ENCODE measurements around the gene FAM81A.
"Not testable (repeated sequence)": the region's sequence is repeated elsewhere in the genome, so short reads cannot be mapped to it uniquely, and the experiment has no call there.

FAM81A gene

DNA sequence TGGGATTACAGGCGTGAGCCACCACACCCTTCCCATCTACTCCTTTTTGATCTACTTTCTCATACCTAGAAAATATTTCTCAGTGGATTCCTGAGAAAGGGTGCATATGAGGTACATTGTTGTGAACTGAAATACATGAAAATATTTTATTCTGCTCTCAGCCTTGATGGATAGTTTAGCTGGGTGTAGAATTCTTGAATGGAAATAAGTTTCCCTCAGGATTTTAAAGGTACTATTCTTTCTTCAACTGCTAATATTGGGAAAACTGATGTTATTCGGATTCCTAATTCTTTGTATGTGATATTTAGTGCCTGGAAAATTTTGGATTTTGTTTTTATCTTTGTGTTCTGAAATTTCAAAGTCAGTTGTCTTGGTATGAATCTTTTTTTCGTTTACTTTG, 9.1 kb upstream of the FAM81A start:
- not testable (repeated sequence) for DNase-seq

GRCh38 chr15:59432389-59432788, 5.6 kb upstream of the FAM81A start:
- DNase-seq, result no peak

DNA sequence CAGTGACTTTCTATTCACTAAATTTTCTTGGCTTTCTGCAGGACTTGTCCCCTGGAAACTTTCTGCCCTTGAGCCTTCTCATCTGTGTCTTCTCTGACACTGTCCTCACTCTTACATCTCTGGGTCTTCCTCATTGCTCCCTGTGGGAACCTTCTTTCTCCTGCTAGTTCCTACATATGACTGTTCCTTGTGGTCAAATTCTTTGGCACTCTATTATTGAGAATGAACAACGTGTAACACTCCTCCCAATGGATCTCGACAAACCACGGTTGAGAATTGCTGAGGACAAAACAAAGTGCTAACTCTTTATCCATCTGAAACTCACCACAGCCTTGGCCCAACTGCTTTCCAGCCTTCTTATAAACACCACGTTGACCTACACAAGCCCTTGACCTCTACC, 3.5 kb upstream of the FAM81A start:
- no peak for DNase-seq

DNA sequence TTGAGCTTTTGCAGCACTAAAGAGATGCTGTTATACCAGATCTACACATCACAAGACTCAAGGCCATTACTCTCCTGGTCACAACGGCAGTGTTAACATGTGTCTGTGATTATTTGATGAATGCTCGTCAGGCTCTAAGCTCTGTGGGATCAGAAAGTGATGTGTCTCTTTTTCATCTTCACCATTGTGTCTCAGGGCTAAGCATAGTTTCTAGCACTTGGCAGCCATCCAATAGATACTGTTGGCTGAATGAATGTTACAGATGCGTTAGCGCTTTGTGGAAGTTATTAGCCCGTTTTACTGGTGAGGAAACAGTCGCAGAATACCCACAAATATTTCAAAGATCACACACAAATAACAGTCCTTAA, 1.2 kb upstream of the FAM81A start:
- peak; percentile 38 for DNase-seq

- no peak for DNase-seq
Observed at GRCh38 chr15:59437142-59437816, 707 bp upstream of the FAM81A start.

- peak; percentile 52 for DNase-seq
Observed at GRCh38 chr15:59438625-59439290, 772 bp downstream of the FAM81A start.

GRCh38 chr15:59439576-59439975, 1.6 kb downstream of the FAM81A start:
- DNase-seq, result no peak

DNA sequence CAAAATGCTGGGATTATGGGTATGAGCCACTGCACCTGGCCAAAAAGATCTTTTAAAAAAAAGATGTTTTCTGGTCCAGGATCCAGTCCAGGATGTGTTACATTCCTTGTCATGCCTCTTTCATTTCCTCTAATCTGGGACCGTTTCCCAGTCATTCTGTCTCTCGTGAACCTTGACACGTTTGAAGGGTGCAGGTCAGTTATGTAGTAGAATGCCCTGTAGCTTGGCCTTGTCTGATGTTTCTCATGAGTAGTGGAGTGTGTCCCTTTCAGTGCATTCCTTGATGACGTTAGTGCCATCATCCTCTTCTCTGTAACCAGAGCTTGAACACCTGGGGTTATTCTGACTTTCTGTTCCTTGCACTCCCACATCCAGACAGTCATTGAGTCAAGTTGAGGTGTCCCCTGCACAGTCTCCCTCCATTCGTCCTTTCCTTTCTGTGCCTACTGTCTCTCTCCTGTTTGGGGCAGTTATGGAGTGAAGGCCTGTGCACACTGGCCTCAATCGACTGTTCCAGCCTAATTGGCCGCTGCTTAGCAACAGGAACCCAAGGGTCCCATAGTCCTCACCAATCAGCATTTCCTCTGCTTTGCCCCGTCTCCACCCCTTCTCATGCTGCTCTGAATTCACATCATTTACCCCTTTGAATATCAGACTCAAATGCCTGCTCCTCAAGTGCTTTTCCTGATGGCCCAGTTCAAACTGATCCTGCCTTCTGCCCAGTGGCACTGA, 5.5 kb downstream of the FAM81A start:
- DNase-seq, result no peak

DNA sequence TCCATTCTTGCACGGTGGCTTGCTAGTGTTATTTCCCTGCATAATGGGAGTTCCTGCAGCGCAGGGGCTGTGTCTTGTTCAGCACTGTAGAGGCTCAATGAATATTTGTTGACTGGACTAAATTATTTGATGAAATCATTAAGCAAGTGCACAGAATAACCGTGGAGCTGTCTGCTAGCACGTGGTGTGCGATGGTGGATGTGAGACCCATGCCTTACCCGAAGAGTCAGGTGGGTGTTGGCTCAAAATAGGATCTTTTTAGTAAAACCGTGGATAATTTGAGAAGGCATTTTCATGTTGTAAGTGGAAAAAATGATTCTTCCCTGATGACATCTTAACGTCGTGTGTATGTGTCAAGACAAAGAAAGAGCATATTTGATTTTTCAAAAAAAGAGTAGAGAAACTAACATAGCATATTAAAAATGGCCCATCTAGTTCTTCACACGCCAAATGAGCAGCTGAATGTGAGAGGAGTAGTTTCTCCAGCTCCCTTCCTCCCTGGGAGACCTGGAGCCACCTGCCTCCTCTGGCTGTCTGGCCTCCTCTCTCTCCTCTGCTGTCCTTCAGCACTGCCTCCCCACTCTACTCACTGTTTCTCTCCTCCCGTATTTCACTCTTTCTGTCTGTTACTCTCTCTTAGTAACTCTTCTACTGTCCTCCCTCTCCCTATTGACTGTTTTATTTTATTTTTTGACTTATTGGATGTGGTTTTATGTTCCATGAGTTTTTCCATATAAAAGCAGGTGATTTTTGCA, 6.3 kb downstream of the FAM81A start:
- no peak for DNase-seq

DNA sequence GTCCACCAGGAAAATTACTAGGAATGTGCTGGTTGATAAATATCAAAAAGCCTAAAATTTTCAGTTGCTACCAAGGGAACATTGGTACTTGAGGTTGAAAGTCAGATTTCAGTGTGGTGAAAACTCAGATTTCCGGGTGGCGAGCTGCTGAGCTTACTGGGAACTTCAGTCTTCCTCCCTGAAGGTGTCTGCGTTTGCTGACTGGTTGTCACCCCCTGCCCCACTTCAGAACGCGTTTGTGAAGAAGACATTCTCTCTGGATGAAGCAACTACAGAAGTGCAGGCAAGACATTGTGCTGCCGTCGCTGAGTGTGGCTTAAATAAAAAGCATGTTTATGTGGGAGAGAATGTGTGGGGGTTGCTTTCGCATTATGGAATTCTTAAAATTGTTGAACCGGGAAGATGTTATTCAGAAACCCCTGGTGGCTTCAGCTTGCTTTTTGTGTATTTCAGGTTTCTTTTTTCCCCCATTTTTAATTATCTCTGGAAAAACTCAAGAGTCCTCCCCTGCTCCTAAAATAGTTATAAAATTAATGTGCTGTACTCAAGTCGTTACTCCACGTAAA, 7.1 kb downstream of the FAM81A start:
- DNase-seq, result no peak

DNA sequence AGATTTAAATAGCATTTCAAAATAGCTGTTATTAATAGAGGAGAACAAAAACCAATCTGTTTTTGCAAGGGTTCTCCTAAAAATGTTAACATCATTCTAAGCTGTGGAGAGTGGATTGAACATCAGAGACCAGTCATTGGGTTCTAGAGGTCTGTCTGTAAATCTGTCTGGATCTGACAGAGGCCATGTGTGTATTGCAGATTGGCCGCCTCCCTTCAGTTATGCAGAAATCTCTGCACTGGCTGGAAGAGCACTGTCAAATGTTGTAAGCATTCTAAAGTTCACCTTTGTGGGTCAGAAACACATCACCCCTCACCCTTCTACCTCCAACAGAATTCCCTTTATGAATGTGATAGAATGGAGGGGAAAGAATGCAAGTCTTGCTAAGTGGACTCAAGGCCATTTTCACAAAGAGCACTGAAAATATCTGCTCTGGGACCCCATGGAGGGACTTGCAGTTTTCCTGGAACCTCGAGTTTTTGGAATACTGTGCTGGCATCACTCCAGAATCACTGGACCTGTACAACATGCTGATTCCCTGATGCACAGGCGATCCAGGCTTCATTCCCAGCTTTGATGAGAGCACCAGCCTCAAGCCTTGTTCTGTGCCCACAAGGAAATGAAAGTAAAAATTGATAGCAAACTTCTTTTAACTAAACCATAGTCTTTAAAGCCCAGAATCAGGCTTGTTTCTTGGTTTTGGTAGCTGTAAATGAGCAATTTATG, 8.4 kb downstream of the FAM81A start:
- DNase-seq, result no peak

DNA sequence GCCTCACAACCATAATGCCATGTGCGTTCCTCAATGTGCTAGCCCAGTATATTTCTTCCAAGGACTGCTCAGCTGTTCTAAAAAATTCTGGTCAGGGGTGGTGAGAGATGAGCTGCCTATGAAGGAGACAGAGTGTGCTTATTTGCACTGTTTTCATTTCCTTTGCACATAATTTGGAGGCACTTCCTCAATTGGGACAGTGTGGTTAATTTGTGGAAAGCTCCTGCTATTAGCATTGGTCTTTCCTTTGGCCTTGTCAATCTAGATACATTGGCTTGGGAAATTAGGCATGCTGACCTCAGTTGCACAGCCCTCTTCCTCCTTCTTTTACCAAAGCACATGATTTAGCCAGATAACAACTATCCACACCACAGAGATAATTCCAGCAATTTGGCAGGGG, 9.4 kb downstream of the FAM81A start:
- DNase-seq, result no peak

- DNase-seq, result no peak
Observed at GRCh38 chr15:59448871-59449270, 10.9 kb downstream of the FAM81A start.

DNA sequence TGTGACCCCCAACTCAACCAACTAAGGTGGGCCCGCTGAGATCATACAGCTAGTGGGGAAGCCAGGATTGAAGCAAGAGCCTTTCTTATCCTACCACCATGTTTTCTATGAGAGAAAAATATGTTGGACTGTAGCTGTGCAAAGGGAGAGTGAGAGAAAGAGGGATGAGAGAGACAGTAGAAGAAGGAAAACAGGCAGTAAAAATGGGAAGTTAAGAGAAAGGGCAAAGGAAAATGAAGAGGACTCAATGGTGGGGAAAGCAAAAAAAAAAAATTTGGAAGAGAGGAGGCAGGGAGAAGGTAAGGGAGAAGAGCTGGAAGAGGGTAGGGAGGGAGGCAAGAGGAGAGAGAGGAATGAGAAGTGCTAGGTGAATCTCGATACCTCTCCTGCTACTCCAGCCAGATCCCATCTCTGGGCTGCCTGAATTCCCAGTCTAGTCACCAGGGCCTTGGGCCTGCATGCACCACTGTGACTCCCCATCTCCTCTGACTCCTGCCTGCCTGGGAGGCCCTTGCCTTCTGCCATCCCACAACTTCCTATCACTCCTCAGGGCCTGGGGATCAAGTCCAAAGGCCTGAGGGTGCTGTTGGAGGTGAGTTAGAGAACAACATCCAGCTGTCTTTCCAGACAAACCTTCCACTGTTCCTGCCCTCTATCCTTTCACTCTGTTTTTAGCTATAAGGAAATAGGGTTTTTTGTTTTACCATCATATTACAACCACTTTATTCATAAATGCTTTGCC, 15.7 kb downstream of the FAM81A start:
- no peak for DNase-seq

DNA sequence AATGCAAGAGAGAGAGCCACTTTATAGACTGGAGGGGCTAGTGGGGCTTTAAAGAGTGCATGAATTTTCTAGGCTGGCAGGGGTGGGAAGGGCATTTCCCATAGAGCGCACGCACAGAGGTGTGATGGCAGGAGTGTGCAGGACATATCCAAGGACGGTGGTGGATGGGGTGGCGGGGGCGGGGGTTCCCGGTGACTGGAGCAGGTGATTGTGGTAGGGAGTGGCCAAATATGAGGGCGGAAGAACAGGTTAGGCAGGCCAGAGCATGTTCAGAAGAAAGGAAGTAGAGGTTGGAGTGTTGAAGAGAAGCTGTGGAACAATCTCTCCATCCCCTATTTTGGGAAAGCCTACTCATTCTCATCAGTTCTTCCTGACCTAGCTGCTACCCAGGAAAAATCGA, 18.1 kb downstream of the FAM81A start:
- no peak for DNase-seq

DNA sequence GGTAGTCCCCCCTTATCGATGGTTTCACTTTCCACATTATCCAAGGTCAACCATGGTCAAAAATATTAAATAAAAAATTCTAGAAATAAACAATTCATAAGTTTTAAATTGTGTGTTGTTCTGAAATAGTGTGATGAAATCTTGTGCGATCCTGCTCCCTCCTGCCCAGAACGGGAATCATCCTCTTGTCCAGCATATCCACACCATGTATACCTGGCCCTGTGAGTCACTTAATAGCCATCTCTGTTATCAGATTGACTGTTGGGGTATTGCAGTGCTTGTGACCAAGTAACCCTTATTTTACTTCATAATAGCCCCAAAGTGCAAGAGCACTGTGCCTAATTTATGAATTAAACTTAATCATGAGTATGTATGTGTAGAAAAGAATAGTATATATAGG, 19.1 kb downstream of the FAM81A start:
- DNase-seq, result no peak

GRCh38 chr15:59461521-59461920, 23.5 kb downstream of the FAM81A start:
- no peak for DNase-seq

DNA sequence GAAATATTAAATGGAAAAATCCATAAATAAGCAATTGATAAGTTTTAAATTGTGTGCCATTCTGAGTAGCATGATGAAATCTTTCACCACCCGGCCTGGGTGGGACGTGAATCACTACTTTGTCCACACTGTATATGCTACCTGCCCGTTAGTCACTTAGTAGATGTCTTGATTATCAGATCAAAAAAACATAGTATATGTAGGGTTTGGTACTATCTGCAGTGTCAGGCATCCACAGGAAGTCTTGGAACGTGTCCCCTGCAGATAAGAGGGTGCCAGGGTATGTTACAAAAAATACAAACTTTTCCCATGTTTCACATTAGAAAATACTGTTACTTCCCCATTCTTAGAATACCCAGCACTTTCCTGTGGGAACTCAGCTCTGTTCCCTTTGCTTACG, 35.2 kb downstream of the FAM81A start:
- no peak for DNase-seq

DNA sequence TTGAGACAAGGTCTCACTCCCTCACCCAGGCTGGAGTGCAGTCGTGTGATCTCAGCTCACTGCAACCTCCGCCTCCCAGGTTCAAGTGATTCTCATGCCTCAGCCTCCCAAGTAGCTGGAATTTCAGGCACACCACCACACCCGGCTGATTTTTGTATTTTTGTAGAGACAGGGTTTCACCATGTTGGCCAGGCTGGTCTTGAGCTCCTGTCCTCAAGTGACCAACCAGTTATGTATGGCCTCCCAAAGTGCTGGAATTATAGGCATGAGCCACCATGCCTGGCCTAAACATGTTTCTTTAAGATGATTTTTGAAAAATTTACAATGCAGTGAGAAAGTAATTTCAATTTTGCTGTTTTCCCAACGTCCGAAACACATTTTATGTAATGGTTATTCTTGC, 37.2 kb downstream of the FAM81A start:
- not testable (repeated sequence) for DNase-seq

DNA sequence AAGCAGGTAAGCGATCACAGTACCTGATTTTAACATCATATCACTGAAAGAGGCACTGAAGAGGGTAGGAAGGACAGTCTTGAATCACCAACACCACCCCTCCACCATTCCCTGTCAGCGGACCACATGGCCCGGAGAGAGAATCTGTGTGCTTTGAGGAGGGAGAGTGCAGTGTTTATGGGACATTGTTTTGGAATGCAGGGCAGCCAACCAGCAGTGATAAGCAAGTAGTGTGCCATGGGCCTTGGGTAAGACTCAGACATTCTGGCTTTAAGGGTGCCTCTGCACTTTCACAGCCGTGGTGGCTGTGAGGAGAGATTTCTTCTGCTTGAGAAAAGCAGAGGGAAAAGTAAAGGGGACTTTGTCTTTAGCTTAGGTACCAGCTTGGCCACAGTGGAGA, 46.4 kb downstream of the FAM81A start:
- no peak for DNase-seq

- no peak for DNase-seq
Observed at GRCh38 chr15:59485036-59485435, 47.0 kb downstream of the FAM81A start.

DNA sequence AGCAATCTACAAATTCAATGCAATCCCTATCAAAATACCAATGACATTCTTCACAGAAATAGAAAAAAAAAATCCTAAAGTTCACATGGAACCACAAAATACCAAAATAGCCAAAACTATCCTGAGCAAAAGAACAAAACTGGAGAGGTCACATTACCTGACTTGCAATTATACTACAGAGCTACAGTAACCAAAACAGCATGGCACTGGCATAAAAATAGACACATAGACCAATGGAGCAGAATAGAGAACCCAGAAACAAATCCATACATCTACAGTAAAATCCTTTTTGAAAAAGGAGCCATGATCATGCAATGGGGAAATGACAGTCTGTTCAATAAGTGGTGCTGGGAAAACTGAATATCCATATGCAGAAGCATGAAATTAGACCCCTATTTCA, 51.5 kb downstream of the FAM81A start:
- DNase-seq, result not testable (repeated sequence)
